GM18526 (cell line): ENCODE measurements around the gene GSTM2.
"Not testable (repeated sequence)": the region's sequence is repeated elsewhere in the genome, so short reads cannot be mapped to it uniquely, and the experiment has no call there.

Source experiments
- POLR2A ChIP-seq: IDR thresholded peaks from 3 replicates; pipeline ENCODE4 v1.6.1; 2011; ENCODE audit not compliant: insufficient read length; ENCODE audit errors: extremely low read depth

Gene GSTM2

DNA sequence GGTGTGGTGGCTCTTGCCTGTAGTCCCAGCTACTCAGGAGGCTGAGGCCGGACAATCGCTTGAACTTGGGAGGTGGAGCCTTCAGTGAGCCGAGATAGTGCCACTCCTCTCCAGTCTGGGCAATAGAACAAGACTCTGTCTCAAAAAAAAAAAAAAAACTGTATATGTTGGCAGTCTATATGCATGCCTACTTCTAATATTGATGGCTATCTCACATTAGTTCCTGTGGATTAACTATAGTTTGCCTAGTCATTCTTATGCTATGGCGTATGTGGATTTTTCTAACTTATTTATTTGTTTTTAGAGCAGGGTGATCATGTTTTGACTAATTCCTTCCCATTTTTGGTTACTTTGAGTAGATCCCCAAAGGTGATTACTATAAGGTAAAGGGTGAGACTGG lies 29.2 kb downstream of the GSTM2 start:
- TF ChIP-seq POLR2A, result no peak

DNA sequence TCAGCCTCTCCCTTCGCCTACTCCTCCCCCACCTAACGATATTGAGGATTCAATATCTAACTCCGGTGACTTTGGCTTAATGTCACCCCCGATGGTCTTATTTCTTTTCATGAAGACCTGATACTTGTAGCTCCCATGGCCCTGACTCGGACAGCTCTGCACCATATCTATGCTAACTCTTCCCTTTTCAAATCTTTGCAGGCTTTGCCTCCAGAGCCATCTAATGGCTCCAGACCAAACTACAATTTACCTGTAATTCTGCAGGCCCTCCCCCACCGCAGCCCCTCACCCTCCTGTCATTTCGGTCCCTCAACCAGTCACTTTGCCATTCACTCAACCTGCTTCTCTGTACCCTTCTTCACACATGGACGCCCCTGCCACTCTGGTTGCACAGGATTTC lies 36.3 kb downstream of the GSTM2 start:
- no peak for TF ChIP-seq POLR2A

DNA sequence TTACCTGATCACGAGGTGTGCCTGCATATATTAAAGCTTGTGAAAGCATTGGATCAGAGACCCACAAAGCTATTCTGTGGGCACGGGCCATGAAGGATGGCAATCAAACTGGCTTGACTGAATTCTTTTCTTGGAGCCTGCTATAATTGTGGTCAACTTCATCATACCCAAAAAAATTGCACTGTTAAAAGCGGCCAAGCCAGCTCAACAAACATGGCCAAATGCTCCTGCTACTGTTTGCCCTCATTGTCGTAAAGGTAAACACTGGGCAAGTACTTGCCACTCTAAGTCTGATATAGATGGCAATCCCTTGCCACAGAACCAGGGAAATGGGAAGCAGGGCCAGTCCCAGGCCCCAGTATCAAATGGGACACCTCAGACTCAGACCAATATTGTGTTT lies 37.6 kb downstream of the GSTM2 start:
- no peak for TF ChIP-seq POLR2A

DNA sequence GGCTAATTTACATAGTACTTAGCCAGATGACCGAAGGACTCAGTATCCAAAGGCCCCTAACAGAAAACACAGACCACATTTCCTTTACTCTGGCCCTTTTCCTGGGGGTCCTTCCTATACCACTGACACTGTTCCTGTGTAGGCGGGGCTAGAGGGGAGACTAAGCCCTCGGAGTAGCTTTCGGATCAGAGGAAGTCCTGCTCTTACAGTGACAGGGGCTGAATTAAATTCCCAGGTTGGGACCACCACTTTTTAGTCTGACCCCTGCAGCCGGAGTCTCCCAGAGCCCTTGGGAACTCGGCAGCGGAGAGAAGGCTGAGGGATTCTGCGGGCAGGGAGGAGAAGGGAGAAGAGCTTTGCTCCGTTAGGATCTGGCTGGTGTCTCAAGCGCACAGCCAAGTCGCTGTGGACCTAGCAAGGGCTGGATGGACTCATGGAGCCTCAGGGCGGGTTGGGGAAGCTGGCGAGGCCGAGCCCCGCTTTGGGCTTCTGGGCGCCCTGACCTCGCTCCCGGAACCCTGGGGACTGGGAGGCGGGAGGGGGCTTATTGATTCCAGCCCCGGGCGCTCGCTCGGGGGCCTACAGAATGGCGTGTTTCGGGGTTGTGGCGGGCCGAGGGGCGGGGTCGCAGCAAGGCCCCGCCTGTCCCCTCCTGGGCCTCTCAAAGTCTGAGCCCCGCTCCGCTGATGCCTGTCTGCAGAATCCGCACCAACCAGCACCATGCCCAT lies 43.9 kb downstream of the GSTM2 start, which contains the start of gene GSTM5:
GSTM5 (plus strand) TSS at position 659 of the 728 bp plus-strand sequence; CDS start at position 721, 62 bp downstream.
- TF ChIP-seq POLR2A, result not testable (repeated sequence)

GRCh38 chr1:109712321-109712864 lies 44.5 kb downstream of the GSTM2 start:
- no peak for TF ChIP-seq POLR2A

- no peak for TF ChIP-seq POLR2A
Measured at GRCh38 chr1:109713636-109714035, 45.8 kb downstream of the GSTM2 start.

- TF ChIP-seq POLR2A, result no peak
Measured at GRCh38 chr1:109714661-109715372, 47.0 kb downstream of the GSTM2 start.

DNA sequence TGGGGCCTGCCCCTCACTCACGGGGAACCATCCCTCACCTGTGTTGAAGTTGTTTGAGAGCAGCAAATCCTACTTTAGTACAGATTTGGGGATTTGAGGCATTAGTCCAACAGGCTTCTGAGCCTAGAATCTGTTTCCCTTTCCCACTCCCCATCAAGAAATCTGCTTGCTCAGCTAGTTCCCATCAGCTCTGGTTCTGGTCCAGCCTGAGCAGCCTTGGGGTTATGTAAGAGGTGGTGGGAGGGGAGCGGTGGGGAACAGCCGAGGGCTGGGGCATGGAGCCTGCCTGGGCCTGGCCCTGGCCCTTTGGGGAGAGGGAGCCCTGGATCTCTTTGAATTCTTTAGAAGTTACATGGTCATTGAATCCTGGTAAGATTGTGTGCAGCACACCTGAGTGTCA lies 48.3 kb downstream of the GSTM2 start:
- no peak for TF ChIP-seq POLR2A

DNA sequence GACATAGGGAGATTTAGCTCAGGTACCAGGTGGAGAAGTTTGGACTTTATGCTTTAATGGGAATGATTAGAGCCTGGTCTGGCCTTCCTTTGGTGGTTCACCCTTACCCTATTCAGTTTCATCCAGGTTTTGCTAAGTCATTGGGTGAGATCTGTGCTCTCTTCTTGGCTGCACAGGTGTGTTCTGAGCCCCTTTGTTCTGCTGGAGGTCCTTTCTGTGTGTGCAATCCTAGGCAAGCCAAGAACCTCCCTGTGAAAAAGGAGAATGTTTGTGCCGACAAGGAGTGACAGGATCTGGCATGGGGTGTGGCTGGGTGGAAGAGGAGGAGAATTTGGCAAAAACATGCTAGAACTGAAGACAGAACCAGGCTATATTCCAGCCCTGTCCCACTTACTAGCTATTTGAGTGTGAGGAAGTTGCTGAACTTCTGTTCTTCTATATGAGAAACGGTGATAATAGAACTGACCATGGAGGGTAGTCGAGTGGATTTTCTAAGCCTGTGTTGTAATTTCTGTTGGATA lies 48.8 kb downstream of the GSTM2 start:
- TF ChIP-seq POLR2A, result no peak

GRCh38 chr1:109717729-109718128 lies 49.9 kb downstream of the GSTM2 start:
- TF ChIP-seq POLR2A, result no peak

DNA sequence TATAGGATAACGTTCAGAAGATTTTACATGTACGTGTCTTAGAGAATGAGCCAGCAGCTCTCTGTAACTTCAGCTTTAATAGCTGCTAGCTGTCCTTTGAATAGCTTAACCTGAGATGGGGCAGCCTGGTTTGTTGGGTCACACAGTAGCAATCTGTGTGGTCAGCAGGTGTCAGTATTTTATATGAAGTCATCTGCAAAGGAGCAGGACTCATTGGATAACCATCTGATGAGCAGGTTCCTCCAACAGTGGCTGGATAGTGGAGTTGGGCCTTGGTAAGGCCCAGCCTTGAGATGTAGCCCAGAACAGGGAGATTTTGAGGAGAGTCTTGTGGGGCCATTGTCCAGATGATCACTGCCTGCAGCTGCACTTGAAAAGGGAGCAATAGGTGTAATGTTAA lies 50.6 kb downstream of the GSTM2 start:
- no peak for TF ChIP-seq POLR2A

GRCh38 chr1:109719337-109719837 lies 51.5 kb downstream of the GSTM2 start:
- no peak for TF ChIP-seq POLR2A

- TF ChIP-seq POLR2A, result no peak
Measured at GRCh38 chr1:109721042-109721441, 53.2 kb downstream of the GSTM2 start.

DNA sequence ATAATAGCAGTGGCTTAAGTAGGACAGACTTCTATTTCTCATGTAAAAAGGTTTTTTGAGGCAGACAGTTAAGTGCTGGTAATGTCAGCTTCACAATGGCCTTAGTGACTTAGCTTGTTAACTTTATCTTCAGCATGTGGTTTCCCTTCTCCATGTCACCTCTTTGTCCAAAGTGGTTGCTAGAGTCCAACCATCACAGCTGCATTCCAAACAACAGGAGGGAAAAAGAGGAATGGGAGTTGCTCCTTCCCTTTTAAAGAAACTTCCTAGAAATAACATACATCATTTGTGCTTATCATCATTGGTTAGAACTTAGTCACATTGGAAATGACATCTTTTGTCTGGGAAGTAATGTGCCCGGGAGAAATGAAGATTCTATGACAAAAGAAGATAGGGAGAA lies 54.1 kb downstream of the GSTM2 start:
- TF ChIP-seq POLR2A, result no peak

GRCh38 chr1:109722908-109723691 lies 55.2 kb downstream of the GSTM2 start:
- TF ChIP-seq POLR2A, result no peak
